Stimulated activated CD8-positive, alpha-beta memory T cell treated with anti-CD3 and anti-CD28 coated beads, Interleukin-15, amount 100 ng/mL, for 24 hours (primary cell): ENCODE measurements around the gene PTPN14.
"Not testable (repeated sequence)": the region's sequence is repeated elsewhere in the genome, so short reads cannot be mapped to it uniquely, and the experiment has no call there.

Source experiments
- DNase-seq: peaks from one replicate; pipeline ENCODE4 v3.0.0-alpha.2; 2020; ENCODE audit warnings: low read depth

Gene PTPN14

GRCh38 chr1:214510914-214511638 lies 40.3 kb downstream of the PTPN14 start:
- no peak for DNase-seq

DNA sequence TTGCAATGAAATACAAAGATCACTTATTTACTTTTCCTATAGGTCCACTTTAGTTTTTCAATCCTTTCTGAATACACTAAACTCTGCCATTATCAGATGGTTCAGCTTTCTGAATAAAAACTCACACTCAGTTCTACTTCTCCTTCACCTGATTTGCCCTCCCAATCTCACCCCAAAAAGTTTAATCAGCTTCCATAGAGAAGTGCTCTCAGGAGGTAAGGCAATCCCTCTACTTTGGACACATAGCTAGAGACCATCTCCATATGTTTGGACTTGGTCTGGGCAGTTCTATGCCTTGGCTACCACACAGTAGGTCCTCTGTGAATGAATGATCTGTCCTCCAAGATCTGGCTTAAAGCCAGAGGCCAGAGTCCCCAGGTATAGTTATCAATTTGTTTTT lies 40.9 kb downstream of the PTPN14 start:
- DNase-seq = no peak

DNA sequence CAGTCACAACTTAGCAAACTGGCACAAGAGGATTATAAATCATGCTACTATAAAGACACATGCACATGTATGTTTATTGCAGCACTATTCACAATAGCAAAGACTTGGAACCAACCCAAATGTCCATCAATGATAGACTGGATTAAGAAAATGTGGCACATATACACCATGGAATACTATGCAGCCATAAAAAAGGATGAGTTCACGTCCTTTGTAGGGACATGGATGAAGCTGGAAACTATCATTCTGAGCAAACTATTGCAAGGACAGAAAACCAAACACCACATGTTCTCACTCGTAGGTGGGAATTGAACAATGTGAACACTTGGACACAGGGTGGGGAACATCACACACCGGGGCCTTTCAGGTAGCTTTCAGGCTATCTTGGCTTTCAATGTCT lies 41.8 kb downstream of the PTPN14 start:
- DNase-seq = not testable (repeated sequence)

DNA sequence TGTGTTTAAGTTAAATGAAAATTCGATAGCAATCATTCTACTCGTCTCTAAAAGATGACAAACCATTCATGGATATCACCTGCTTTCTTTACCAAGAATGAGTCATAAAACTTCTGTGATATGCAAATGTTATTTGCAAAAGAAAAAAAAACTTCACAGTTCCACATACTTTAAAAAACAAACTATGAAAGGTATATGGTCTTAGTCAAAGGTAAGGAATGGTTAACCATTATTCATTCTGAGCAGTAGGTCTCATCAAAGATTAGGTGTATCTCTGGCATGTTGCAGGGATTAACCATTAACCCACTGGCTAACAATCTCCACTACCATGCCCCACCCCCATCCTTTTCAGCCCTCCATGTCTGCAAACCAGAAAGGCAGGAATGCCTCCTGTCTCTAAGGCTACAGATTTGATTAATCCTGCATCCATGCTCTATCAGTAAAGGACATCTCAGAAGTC lies 44.4 kb downstream of the PTPN14 start:
- no peak for DNase-seq

DNA sequence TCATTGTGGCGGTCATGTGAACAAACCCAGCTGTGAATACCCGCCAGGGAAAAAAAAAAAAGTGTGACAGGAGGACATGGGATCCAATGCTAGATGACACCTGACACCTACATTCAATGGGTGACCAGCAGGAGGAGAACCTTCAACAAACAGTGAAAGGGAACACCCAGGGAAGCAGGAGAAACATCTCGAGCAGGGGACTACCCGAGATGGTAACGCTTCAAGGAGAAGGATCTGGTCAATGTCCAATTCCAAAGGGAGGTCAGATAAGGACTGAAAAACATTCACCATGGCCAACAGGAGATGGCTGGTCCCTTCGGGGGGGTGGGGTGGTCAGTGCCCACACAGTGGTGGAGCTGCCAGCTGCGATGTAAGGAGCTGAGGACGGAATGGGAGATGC lies 46.3 kb downstream of the PTPN14 start:
- no peak for DNase-seq

DNA sequence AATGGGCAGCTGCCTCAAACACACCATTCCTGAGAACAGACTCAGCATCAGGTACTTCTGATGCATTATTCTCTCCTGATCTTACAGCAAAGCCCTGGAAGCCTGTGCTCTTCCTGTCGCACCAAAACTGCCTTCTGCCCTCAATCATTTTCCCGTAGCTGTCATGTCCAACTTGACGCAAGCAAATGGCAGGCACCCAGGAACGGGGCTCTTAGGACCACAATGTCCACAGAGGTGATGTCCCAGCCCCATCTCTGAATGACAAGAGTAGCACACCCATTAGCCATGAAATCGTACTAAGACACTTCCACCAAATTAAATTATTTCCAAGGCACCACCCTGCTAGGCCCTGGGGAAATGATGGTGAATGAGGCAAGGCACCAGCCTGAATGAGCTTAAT lies 47.1 kb downstream of the PTPN14 start:
- DNase-seq = no peak

DNA sequence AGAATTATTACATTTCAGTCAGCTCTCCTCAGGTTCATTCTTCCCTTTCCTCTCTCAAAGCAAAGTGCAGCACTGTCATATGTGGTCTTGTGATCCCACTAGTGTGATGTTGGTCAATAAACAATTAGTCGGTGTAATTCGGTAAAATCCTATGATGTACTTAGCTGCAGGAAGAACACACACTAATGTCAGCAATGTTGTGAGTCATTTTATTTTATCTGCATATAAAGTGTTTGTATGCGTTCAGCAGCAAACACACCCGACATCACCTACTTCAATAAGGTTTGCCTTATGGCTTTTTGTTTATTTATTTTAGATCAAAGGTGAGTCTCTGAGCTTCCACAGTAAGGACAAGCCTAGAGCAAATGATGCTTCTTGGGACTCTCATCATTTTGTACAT lies 47.8 kb downstream of the PTPN14 start:
- no peak for DNase-seq

DNA sequence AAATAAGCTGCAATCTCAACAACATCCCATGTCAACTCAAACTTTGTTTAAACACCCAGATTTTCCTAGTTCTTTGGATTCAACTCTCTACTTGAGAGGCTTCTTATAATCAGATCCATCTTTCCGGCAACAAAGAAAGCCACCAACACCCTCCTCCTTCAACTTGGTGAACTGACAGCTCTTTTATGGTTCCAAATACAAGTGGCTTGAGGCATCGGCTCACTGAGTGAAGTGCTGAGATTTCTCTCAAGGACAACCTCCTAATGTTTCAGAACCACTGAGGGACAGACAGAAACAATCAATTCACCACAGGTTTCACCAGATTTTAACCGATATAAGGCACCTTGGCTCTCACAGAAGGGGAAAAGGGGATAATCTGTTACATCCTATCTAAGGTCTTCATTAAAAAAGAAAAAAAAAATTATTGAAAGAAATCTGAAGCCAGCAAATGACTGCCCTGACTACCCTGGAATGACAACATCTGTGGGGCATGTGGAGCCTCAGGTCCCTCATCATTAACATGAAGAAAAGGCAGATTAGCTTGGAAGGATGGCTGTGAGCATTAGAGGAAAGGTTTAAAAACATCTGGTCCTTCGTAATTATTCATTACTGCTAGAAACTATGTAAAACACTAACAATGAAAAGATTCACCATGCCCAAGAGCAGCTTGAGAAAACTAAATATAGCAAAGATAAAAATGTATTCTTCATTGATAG lies 50.9 kb downstream of the PTPN14 start:
- DNase-seq = no peak

DNA sequence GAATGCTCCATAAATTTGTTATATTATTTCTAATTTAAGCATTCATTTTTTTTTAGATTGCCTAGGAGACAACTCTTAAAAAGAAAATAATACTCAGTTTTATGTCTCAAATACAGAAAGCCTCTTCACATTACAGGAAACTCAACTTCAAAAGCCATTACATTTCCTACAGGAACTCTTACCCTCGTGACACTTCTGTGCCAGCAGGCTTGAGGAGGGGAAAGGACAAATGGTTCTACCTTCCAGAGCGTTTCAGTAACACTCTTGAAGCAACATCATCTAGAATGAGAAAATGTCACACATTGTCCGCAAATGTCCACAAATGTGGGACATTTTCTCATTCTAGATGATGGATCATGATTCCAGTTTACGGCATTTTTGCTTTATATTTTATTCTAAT lies 51.7 kb downstream of the PTPN14 start:
- no peak for DNase-seq

DNA sequence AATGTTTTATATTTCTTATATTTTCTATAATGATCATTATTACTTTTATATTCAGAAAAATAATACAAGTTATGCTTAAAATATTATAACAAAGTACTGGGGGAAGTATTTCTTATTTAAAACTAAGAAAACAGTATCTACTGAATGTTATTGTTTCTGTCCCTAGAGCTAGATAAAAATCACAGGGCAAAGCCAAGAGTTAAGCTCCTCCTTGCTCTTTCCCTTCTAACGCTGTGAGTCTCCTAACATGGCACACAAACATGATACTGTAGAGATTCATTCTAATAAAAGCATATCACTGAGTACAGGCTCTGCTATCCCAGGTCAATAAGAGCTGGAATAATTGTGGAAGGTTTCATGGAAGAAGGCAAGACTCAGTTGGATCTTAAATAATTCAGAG lies 53.4 kb downstream of the PTPN14 start:
- no peak for DNase-seq

GRCh38 chr1:214496126-214496525 lies 55.3 kb downstream of the PTPN14 start:
- no peak for DNase-seq

- DNase-seq = no peak
These were observed 56.7 kb downstream of the PTPN14 start for GRCh38 chr1:214494706-214495105.

- DNase-seq = not testable (repeated sequence)
These were observed 57.2 kb downstream of the PTPN14 start for GRCh38 chr1:214494179-214494578.

- DNase-seq = no peak
These were observed 58.1 kb downstream of the PTPN14 start for GRCh38 chr1:214493126-214493796.

DNA sequence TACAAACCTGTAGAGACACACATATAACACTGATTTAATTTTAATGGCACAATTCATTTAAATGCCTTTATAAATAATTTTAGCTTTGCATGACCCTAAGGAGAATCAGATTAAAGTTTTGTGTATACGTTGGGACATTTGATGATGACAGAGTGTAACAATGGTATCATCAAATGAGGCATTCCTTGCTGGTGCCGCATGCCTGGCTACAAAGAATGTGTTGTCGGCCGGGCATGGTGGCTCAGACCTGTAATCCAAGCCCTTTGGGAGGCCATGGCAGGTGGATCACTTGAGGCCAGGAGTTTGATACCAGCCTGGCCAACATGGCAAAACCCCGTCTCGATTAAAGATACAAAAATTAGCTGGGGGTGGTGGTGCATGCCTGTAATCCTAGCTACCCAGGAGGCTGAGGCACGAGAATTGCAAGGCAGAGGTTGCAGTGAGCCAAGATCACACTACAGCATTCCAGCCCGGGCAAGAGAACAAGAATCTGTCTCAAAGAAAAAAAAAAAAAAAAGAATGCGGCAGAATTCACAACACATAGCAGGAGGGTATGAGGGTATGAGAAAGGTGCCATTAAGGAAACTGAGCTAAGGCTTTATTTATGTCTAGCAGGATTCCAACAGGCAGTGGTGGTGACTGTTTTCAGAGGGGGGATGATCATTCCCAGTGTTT lies 58.9 kb downstream of the PTPN14 start:
- no peak for DNase-seq

DNA sequence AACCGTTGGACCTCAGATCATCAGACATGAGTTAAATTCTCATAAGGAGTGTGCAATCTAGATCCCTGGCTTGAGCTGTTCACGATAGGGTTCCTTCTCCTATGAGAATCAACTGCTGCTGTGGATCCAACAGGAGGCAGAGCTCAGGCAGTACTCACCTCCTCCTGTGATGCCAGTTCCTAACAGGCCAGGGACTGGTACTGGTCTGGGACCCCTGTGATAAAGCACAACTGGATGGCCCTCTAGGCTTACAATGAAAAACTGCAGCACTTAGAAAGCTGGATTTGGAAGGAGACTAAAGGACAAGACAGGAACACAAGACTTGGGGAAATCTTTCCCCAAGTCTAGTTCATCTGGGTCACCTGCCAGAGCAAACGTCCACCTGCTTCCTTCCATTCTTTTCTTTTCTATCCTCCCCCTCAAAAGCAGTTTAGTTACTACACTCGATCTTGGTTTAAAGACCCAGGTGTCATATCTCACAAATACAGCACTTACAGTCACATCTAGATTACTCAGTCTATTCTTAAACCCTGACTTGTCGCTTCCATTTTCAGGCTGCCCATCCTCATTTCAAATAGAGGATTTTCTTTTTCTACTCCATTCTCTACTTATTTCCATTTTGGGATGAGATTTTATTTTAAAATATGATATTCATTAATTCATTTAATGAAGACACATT lies 59.8 kb downstream of the PTPN14 start:
- DNase-seq = no peak

- no peak for DNase-seq
These were observed 66.3 kb downstream of the PTPN14 start for GRCh38 chr1:214485151-214485550.

GRCh38 chr1:214483180-214483579 lies 68.2 kb downstream of the PTPN14 start:
- DNase-seq = not testable (repeated sequence)

- DNase-seq = not testable (repeated sequence)
These were observed 69.3 kb downstream of the PTPN14 start for GRCh38 chr1:214481983-214482634.

DNA sequence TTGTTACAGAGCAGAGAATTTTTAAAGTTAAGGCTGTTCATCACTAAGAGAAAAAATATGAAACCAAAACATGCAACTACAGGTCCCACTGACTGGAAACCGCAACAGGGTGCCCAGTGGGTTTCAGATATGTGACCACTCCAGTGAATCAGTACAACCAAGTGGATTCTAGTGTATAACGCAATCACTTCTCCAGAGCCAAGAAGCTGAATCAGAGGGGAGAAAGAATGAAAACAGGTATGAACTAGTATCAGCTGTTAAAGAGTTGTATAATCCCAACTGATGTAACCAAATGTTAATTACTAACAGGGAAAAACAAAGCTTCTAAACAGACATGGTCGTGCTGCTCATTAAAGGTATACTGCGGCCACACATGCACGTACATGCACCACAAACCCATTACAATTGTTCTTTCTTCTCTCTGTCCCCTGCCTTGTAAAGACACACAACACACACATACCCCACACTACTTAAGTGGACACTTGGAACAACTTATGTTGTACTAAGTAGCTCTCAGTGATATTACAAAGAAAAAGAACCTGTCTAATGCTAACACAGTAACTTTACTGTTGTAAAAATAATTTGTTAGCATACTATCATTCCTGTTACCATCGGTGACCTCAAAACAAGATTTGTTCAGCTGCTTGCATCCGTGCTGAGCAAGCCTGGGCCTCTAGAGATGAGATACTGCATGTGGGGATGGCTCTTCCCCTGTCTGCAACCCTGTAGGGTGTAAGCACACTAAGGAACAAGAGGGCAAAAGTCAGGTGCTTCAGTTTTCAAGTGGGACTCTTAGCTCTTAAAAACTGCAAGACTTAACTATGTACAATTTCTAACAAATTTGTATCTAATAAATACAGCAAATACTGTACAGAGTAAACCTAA lies 74.2 kb downstream of the PTPN14 start:
- no peak for DNase-seq
